ENCODE results near the gene GPC6.

DNA sequence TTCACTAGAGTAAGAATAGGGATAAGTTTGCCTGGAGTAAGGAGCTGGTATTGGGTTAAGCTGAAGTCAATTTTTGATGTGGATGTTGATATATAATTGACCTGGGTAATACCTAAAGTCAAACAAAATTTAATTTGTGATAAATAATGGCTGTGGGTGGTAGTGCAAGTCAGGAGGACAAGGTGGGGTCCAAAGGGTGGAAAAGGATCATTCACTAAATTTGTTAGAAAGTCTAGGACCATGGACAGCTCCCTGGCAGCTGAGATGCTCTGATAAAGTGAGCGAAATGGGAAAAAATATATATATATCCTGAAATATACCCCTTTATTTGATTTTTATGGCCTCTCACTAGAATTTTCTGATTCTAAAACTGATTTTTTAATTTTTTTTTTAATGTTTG lies 463.5 kb downstream of the GPC6 start:
- TF ChIP-seq POLR2A (IDR thresholded peaks at IDR 0.05; ENCODE audit: low read depth, low read length) (no peak), FOS (IDR thresholded peaks at IDR 0.05; ENCODE audit: borderline replicate concordance, insufficient read depth, low read length) (no peak)
- TF ChIP-seq, protein P1, sequence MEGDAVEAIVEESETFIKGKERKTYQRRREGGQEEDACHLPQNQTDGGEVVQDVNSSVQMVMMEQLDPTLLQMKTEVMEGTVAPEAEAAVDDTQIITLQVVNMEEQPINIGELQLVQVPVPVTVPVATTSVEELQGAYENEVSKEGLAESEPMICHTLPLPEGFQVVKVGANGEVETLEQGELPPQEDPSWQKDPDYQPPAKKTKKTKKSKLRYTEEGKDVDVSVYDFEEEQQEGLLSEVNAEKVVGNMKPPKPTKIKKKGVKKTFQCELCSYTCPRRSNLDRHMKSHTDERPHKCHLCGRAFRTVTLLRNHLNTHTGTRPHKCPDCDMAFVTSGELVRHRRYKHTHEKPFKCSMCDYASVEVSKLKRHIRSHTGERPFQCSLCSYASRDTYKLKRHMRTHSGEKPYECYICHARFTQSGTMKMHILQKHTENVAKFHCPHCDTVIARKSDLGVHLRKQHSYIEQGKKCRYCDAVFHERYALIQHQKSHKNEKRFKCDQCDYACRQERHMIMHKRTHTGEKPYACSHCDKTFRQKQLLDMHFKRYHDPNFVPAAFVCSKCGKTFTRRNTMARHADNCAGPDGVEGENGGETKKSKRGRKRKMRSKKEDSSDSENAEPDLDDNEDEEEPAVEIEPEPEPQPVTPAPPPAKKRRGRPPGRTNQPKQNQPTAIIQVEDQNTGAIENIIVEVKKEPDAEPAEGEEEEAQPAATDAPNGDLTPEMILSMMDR (IDR thresholded peaks at IDR 0.05; ENCODE audit: extremely low read depth in 1 of 2, insufficient read depth in 1 of 2, low read depth in 1 of 2, low read length in 2 of 2) = no peak

All from endothelial cell of umbilical vein (primary cell).